ENCODE data around the gene RAB40C.

DNA sequence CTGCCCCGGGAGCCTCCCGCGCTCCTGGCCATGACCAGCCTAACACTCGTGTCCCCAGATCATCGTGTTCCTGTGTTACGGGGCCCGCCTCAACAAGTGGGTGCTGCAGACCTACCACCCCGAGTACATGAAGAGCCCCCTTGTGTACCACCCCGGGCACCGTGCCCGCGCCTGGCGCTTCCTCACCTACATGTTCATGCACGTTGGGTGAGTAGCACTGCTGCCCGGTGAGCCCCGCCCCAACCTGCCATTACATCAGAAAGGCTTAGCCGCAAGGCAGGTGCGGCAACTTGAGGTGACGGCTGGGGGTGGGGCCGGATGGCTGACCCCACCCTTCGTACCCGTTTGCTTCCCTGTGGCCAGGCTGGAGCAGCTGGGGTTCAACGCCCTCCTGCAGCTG is 87.0 kb downstream of the RAB40C start:
- TF ChIP-seq, protein P1, sequence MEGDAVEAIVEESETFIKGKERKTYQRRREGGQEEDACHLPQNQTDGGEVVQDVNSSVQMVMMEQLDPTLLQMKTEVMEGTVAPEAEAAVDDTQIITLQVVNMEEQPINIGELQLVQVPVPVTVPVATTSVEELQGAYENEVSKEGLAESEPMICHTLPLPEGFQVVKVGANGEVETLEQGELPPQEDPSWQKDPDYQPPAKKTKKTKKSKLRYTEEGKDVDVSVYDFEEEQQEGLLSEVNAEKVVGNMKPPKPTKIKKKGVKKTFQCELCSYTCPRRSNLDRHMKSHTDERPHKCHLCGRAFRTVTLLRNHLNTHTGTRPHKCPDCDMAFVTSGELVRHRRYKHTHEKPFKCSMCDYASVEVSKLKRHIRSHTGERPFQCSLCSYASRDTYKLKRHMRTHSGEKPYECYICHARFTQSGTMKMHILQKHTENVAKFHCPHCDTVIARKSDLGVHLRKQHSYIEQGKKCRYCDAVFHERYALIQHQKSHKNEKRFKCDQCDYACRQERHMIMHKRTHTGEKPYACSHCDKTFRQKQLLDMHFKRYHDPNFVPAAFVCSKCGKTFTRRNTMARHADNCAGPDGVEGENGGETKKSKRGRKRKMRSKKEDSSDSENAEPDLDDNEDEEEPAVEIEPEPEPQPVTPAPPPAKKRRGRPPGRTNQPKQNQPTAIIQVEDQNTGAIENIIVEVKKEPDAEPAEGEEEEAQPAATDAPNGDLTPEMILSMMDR (IDR thresholded peaks at IDR 0.05), result no peak
- TF ChIP-seq POLR2AphosphoS5 (IDR thresholded peaks at IDR 0.05; ENCODE audit: low read depth, low read length), result no peak
- TF ChIP-seq, protein P2, sequence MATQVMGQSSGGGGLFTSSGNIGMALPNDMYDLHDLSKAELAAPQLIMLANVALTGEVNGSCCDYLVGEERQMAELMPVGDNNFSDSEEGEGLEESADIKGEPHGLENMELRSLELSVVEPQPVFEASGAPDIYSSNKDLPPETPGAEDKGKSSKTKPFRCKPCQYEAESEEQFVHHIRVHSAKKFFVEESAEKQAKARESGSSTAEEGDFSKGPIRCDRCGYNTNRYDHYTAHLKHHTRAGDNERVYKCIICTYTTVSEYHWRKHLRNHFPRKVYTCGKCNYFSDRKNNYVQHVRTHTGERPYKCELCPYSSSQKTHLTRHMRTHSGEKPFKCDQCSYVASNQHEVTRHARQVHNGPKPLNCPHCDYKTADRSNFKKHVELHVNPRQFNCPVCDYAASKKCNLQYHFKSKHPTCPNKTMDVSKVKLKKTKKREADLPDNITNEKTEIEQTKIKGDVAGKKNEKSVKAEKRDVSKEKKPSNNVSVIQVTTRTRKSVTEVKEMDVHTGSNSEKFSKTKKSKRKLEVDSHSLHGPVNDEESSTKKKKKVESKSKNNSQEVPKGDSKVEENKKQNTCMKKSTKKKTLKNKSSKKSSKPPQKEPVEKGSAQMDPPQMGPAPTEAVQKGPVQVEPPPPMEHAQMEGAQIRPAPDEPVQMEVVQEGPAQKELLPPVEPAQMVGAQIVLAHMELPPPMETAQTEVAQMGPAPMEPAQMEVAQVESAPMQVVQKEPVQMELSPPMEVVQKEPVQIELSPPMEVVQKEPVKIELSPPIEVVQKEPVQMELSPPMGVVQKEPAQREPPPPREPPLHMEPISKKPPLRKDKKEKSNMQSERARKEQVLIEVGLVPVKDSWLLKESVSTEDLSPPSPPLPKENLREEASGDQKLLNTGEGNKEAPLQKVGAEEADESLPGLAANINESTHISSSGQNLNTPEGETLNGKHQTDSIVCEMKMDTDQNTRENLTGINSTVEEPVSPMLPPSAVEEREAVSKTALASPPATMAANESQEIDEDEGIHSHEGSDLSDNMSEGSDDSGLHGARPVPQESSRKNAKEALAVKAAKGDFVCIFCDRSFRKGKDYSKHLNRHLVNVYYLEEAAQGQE (IDR thresholded peaks at IDR 0.05; ENCODE audit: insufficient read depth in 1 of 2, low read depth in 2 of 2, low read length in 1 of 2), result no peak
- no peak for TF ChIP-seq SIN3A (IDR thresholded peaks at IDR 0.05; ENCODE audit: borderline replicate concordance, insufficient read depth, low read depth, low read length)
- TF ChIP-seq TCF7L2 (IDR thresholded peaks at IDR 0.05; ENCODE audit: low read depth, low read length), result no peak
